SH-SY5Y (cell line): ENCODE measurements around the gene NFATC3.

ENCODE experiments used
- GATA2 ChIP-seq: IDR thresholded peaks from 2 replicates; pipeline ENCODE4 v1.6.1; 2011; ENCODE audit warnings: mild to moderate bottlenecking, low read depth, low read length
- GATA3 ChIP-seq: IDR thresholded peaks from 2 replicates; pipeline ENCODE4 v1.6.1; 2011; ENCODE audit warnings: low read depth, mild to moderate bottlenecking, low read length, moderate library complexity

- TF ChIP-seq GATA3 (no peak), GATA2 (no peak)
Measured at GRCh38 chr16:68231384-68232136, 146.4 kb downstream of the NFATC3 start.
